ENCODE data around the gene FUT8.

The FUT8 gene

DNA sequence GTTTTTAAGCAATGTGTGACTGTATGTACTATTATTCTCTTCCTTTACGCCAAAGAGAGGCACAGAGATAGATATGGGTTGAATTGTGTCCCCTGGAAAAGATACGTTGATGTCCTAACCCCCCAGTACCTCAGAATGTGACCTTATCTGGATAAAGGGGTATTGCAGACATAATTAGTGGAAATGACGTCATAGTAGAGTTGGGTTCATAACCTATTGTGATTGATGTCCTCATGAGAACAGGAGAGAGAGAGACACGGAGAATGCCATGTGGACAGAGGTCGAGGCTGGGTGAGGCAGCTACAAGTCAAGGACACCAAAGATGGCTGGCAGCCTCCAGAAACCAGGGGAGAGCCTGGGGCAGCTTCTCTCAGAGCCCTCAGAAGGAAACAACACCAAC, 376.3 kb downstream of the FUT8 start:
- TF ChIP-seq CTCF (IDR thresholded peaks at IDR 0.05; ENCODE audit: control insufficient read depth, extremely low read depth, insufficient read depth): no peak
- DNase-seq (ENCODE audit: low read depth): no peak
- H3K4me3 ChIP-seq (ENCODE audit: low read depth, low read length): no peak overlapping the region

- no peak overlapping the region for H3K4me3 ChIP-seq (ENCODE audit: low read depth, low read length)
- TF ChIP-seq CTCF (IDR thresholded peaks at IDR 0.05; ENCODE audit: control insufficient read depth, extremely low read depth, insufficient read depth): no peak
- no peak for DNase-seq (ENCODE audit: low read depth)
These were observed 376.8 kb downstream of the FUT8 start for GRCh38 chr14:65789363-65789762.

DNA sequence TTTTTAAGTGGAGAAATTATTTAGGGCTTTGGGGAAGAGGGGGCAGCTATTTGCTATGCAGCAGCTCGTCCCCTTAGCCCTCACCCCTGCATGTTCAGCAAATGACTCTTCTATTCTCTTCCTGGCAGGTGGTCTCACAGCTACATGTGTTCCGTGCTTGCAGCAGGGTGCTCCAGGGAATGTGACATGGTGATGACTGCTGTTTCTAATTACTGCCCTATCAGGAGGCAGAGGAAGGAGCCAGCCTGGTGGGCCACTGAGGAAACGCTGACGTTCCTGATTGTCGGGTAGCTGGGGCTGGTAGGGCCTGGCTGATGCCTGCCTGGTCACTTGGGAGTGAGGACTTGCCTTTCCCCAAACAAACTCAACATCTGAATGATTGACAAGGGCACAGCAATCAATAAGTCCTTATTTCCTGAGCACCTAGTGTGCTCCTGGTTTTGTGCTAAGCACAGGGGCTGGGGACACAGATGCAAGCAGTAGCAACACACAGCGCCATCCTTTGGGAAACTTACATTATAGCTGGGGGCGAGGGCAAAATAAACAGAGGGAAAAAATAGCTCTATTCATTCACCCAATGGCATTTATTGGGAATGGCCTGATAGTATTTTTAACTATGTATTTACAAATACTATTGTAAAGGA, 377.8 kb downstream of the FUT8 start:
- TF ChIP-seq CTCF (IDR thresholded peaks at IDR 0.05; ENCODE audit: control insufficient read depth, extremely low read depth, insufficient read depth): no peak
- no peak overlapping the region for H3K4me3 ChIP-seq (ENCODE audit: low read depth, low read length)
- DNase-seq (ENCODE audit: low read depth): no peak

- DNase-seq (ENCODE audit: low read depth): no peak
- H3K4me3 ChIP-seq (ENCODE audit: low read depth, low read length): no peak overlapping the region
- no peak for TF ChIP-seq CTCF (IDR thresholded peaks at IDR 0.05; ENCODE audit: control insufficient read depth, extremely low read depth, insufficient read depth)
These were observed 378.9 kb downstream of the FUT8 start for GRCh38 chr14:65791191-65791981.

DNA sequence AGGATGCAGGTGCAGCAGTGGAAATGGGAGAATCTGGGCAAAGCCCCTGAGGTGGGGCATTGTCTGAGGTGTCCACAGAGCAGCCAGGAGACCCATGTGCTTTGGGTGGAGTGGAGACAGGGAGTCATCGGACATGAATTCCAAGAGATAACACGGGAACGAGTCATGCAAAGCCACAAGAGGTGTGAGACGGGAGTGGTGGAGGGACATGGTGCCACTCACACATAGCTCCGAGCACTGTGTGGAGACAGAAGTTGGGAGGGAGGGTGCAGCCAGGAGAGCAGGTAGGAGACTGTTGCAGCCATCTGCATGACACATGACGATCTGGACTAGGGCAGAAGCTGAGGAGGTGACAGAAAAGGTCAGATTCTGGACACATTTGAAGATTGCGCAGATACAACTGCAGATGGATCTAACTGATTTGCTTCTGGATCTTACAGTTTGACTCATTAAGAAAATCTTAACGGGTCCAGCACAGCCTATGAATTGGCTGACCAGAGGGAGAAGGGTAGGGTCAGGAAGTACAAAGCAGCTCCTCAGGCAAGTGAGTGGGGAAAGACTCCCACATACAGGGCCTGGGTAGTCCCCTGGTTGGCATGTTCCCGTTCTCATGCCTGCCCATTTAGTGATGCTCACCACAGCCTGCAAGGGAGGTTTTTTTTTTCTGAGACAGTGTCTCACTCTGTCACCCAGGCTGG, 379.8 kb downstream of the FUT8 start:
- H3K4me3 ChIP-seq (ENCODE audit: low read depth, low read length): no peak overlapping the region
- TF ChIP-seq CTCF (IDR thresholded peaks at IDR 0.05; ENCODE audit: control insufficient read depth, extremely low read depth, insufficient read depth): no peak
- no peak for DNase-seq (ENCODE audit: low read depth)

Measured in LNCaP clone FGC (cell line).